Endothelial cell of umbilical vein (primary cell): ENCODE results near the gene BCL7A. TPM values are rescaled to one million over a fixed set of nuclear protein-coding genes. Genes with fewer than 3 reads are reported as not detected.

ENCODE experiments used
- BruUV-seq: library from RNA; stranded (reverse); fragments of 400-500 nt; replicated peaks from 2 replicates; lab custom pipeline; 2021; lab: Mats Ljungman, UMichigan
- CTCF ChIA-PET: fragments of 300-600, 350-600 bp; sonication (Branson Sonifier 250); formaldehyde crosslinking; loops from one replicate; lab custom pipeline; 2021; ENCODE audit warnings: antibody characterized with exemption, inconsistent platforms; lab: Charles Lee
- POLR2A ChIA-PET: fragments of 300-600, 350-600 bp; sonication (Branson Sonifier 250); formaldehyde crosslinking; loops from one replicate; lab custom pipeline; 2021; ENCODE audit warnings: antibody characterized with exemption, inconsistent platforms; lab: Charles Lee
- DNase-seq: peaks from one replicate; pipeline ENCODE4 v3.0.0-alpha.2; 2011; ENCODE audit warnings: low read depth, low spot score
- FAIRE-seq: peaks from 2 replicates; lab custom pipeline; 2011; peaks lifted over from hg19 to GRCh38; lab: Jason Lieb, UNC
- H2AFZ ChIP-seq: 2 replicates; pipeline ENCODE4 v1.6.0; 2012; ENCODE audit warnings: low read depth, low read length, control low read depth, inconsistent platforms
- H3K27ac ChIP-seq: 2 replicates; pipeline ENCODE4 v1.5.1; 2011; ENCODE audit warnings: low read depth, mild to moderate bottlenecking, control low read depth, low read length, moderate library complexity; ENCODE audit not compliant: insufficient read depth
- H3K27me3 ChIP-seq, 2 experiments: 2 replicates each; pipeline versions ENCODE4 v1.6.0 to v1.6.1; 2011; ENCODE audit warnings: low read length in 2 of 2, mixed read lengths in 1 of 2; ENCODE audit not compliant: control insufficient read depth in 2 of 2, insufficient read depth in 2 of 2
- H3K36me3 ChIP-seq, 2 experiments: 2 replicates in 1 of 2; 3 replicates in 1 of 2; pipeline ENCODE4 v1.5.1; 2011; ENCODE audit warnings: low read length in 2 of 2, mild to moderate bottlenecking in 1 of 2, moderate library complexity in 1 of 2; ENCODE audit not compliant: control insufficient read depth in 2 of 2, insufficient read depth in 2 of 2; ENCODE audit errors: extremely low read depth in 1 of 2
- H3K4me1 ChIP-seq: 3 replicates; pipeline ENCODE4 v1.5.1; 2011; ENCODE audit warnings: mild to moderate bottlenecking, low read length; ENCODE audit not compliant: control insufficient read depth, insufficient read depth; ENCODE audit errors: extremely low read depth
- H3K4me2 ChIP-seq: 2 replicates; pipeline ENCODE4 v1.6.1; 2011; ENCODE audit warnings: low read length, control low read depth, mixed read lengths; ENCODE audit not compliant: insufficient read depth
- H3K4me3 ChIP-seq, 3 experiments: fragments of 200-600 bp in 1 of 3; sonication (generic), shearing (Covaris generic) in 1 of 3; replicated peaks in 1 of 3; 2 replicates each; pipeline ENCODE4 v1.5.1; 2011 to 2016; ENCODE audit warnings: control low read depth in 3 of 3, low read length in 3 of 3, mild to moderate bottlenecking in 2 of 3, inconsistent platforms in 1 of 3, low read depth in 1 of 3, moderate library complexity in 1 of 3; ENCODE audit not compliant: insufficient read depth in 1 of 3
- H3K79me2 ChIP-seq: 2 replicates; pipeline ENCODE4 v1.6.0; 2012; ENCODE audit warnings: low read length, inconsistent platforms; ENCODE audit not compliant: control insufficient read depth, insufficient read depth
- H3K9ac ChIP-seq: replicated peaks from 2 replicates; pipeline ENCODE3; 2011; ENCODE audit warnings: low read length, control low read depth; ENCODE audit not compliant: insufficient read depth; ENCODE audit errors: extremely low read depth
- H3K9me1 ChIP-seq: replicated peaks from 3 replicates; pipeline ENCODE4 v1.6.0; 2011; ENCODE audit warnings: mild to moderate bottlenecking, low read length; ENCODE audit not compliant: control insufficient read depth, insufficient read depth; ENCODE audit errors: extremely low read depth
- H3K9me3 ChIP-seq: replicated peaks from 2 replicates; pipeline ENCODE4 v1.5.1; 2012; ENCODE audit warnings: low read length, inconsistent platforms; ENCODE audit not compliant: control insufficient read depth, insufficient read depth
- H4K20me1 ChIP-seq: replicated peaks from 2 replicates; pipeline ENCODE3; 2011; ENCODE audit warnings: mild to moderate bottlenecking, low read length; ENCODE audit not compliant: control insufficient read depth, insufficient read depth; ENCODE audit errors: extremely low read depth
- EZH2 ChIP-seq: IDR thresholded peaks from 2 replicates; pipeline ENCODE4 v1.6.1; 2012; ENCODE audit warnings: borderline replicate concordance, low read depth, mild to moderate bottlenecking, moderate library complexity, low read length, inconsistent platforms; ENCODE audit not compliant: severe bottlenecking
- FOS ChIP-seq: IDR thresholded peaks from 2 replicates; pipeline ENCODE4 v1.6.1; 2011; ENCODE audit warnings: mild to moderate bottlenecking, low read length, moderate library complexity, borderline replicate concordance; ENCODE audit not compliant: insufficient read depth
- GATA2 ChIP-seq: IDR thresholded peaks from 2 replicates; pipeline ENCODE4 v1.7.0; 2011; ENCODE audit warnings: low read depth, mild to moderate bottlenecking, moderate library complexity, mixed read lengths, low read length; ENCODE audit not compliant: insufficient read length, insufficient read depth
- JUN ChIP-seq: IDR thresholded peaks from 2 replicates; pipeline ENCODE4 v1.6.1; 2011; ENCODE audit warnings: borderline replicate concordance, low read depth; ENCODE audit not compliant: insufficient read length, insufficient read depth
- MYC ChIP-seq: IDR thresholded peaks from one replicate; pipeline ENCODE4 v1.6.1; 2011; ENCODE audit warnings: mild to moderate bottlenecking, low read depth, low read length
- POLR2A ChIP-seq: IDR thresholded peaks from 2 replicates; pipeline ENCODE4 v1.6.1; 2012; ENCODE audit warnings: low read depth, mild to moderate bottlenecking, control low read depth, low read length
- POLR2AphosphoS5 ChIP-seq: IDR thresholded peaks from 2 replicates; pipeline ENCODE4 v1.6.1; 2012; ENCODE audit warnings: low read depth, mild to moderate bottlenecking, control low read depth, low read length, moderate library complexity; ENCODE audit not compliant: insufficient read depth
- dilution Hi-C: fragments of 300-500 bp; cut with MboI; formaldehyde crosslinking; loops from one replicate; pipeline ENCODE4 v1.15.0; 2019; ENCODE audit warnings: low sequenced_read_pairs; ENCODE audit not compliant: extremely low pct_ligation_motif_present
- intact Hi-C: fragments of 100-400 bp; cut with micrococcal nuclease; formaldehyde crosslinking; loops from one replicate; pipeline ENCODE4 v1.10.0; 2022
- polyA plus RNA-seq, 4 experiments: library from polyadenylated mRNA; depleted of rRNA in 3 of 4; stranded (reverse) in 3 of 4; unstranded in 1 of 4; fragments of >200 nt; gene quantifications; 2 replicates each; pipeline versions ENCODE4 v1.2.1 to v1.2.3, GENCODE V29; 2011 to 2012; ENCODE audit warnings: missing spikeins in 1 of 4
- total RNA-seq: library from RNA; stranded (reverse); gene quantifications from 2 replicates; pipeline ENCODE4 v1.2.3, GENCODE V29; 2021
- TF ChIP-seq, protein P1 (sequence below), 2 donors: IDR thresholded peaks; 1 replicate in 1 of 2; 2 replicates in 1 of 2; pipeline ENCODE4 v1.5.1; 2011; ENCODE audit warnings: low read length in 2 of 2, mild to moderate bottlenecking in 2 of 2, moderate library complexity in 2 of 2, control low read depth in 1 of 2, inconsistent platforms in 1 of 2, low read depth in 1 of 2; ENCODE audit not compliant: insufficient read depth in 1 of 2; ENCODE audit errors: extremely low read depth in 1 of 2
- TF ChIP-seq, protein P2 (sequence below): IDR thresholded peaks from 2 replicates; pipeline ENCODE4 v1.6.1; 2011; ENCODE audit not compliant: insufficient read depth, insufficient read length

The BCL7A gene
- total and polyA plus RNA-seq, 2 donors (not counting 3 experiments of a cell fraction or from before 2014, with no cell fraction given): 9.7 to 11.1 TPM

- Histone ChIP-seq H3K27me3 (no peaks in the 10 kb centered on the region), H3K36me3 (no peaks in the 10 kb centered on the region), H3K9ac (no peak overlapping the region), H2AFZ (no peak overlapping the region), H3K4me1 (no peaks in the 10 kb centered on the region), H4K20me1 (no peaks in the 10 kb centered on the region), H3K79me2 (no peaks in the 10 kb centered on the region), H3K9me1 (no peaks in the 10 kb centered on the region), H3K4me2 (no peak overlapping the region), H3K4me3 (no peak overlapping the region), H3K9me3 (no peaks in the 10 kb centered on the region), H3K27ac (no peak overlapping the region)
- intact Hi-C loops (no loop called here), dilution Hi-C loops (no loop called here)
- ChIA-PET CTCF (interaction anchor here (0.7 to 2.5 kb wide), 5 partner anchors 9 to 25 kb away, joined by 3 to 5 read pairs (median 4); partner anchors contain the start of gene BCL7A), POLR2A (interaction anchor here (0.7 kb wide), 1 partner anchor 72 kb away, joined by 3 read pairs; no protein-coding TSS in a partner anchor)
- no peak for DNase-seq
- TF ChIP-seq EZH2: no peak
- TF ChIP-seq POLR2AphosphoS5: no peak
- no peak for TF ChIP-seq GATA2
- TF ChIP-seq FOS: no peak
- TF ChIP-seq, protein P1, sequence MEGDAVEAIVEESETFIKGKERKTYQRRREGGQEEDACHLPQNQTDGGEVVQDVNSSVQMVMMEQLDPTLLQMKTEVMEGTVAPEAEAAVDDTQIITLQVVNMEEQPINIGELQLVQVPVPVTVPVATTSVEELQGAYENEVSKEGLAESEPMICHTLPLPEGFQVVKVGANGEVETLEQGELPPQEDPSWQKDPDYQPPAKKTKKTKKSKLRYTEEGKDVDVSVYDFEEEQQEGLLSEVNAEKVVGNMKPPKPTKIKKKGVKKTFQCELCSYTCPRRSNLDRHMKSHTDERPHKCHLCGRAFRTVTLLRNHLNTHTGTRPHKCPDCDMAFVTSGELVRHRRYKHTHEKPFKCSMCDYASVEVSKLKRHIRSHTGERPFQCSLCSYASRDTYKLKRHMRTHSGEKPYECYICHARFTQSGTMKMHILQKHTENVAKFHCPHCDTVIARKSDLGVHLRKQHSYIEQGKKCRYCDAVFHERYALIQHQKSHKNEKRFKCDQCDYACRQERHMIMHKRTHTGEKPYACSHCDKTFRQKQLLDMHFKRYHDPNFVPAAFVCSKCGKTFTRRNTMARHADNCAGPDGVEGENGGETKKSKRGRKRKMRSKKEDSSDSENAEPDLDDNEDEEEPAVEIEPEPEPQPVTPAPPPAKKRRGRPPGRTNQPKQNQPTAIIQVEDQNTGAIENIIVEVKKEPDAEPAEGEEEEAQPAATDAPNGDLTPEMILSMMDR (IDR thresholded peaks at IDR 0.05; ENCODE audit: extremely low read depth in 1 of 2, insufficient read depth in 1 of 2, low read depth in 1 of 2, low read length in 2 of 2): no peak
- no peak for TF ChIP-seq JUN
- TF ChIP-seq MYC: no peak
- TF ChIP-seq, protein P2, sequence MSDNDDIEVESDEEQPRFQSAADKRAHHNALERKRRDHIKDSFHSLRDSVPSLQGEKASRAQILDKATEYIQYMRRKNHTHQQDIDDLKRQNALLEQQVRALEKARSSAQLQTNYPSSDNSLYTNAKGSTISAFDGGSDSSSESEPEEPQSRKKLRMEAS: no peak
- no peak for TF ChIP-seq POLR2A
- BruUV-seq: no TSS peak
- FAIRE-seq: no peak
Measured at GRCh38 chr12:122006186-122006926, 15.3 kb upstream of the BCL7A start.
